ENCODE measurements around the gene SPEG. TPM values are rescaled to one million over a fixed set of nuclear protein-coding genes. Genes with fewer than 3 reads are reported as not detected.
A peak's percentile ranks its signal among the peaks of the same experiment; 100 is the strongest.

Gene SPEG
- total RNA-seq, 1 experiment from 2014 or later, result 33.3 TPM

DNA sequence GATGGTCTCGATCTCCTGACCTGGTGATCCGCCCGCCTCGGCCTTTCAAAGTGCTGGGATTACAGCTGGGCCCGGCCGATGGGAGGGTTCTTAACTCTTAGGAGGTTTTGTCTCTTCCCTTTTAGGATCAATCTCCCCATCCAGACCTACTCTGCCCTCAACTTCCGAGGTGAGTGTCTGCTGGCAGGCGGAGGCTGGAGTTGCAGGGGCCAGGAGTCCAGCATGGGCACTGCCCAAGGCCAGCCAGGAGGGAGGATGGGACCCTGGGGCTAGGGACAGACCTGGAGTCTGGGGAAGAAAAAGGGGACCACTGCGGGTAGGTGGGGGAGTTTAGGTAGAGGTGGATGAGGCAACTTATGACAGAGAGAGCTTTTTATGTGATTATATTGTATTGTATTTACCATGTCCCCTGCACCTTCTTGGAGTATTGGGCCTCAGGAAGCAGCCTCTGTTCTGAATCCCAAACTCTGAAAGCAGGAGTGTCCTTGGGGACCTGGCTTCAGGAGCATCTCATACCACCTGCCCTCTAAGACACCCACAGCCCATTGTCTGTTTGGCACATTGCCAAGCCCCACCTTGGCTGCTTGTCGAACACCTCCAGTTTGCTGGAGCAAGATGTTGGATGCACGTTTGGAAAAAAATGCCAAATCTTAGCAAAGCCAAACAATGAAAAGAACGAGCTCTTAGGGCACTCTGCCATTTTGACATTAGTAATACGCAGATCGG is 10.8 kb upstream of the SPEG start:
- no peak for DNase-seq (ENCODE audit: low read depth)

DNA sequence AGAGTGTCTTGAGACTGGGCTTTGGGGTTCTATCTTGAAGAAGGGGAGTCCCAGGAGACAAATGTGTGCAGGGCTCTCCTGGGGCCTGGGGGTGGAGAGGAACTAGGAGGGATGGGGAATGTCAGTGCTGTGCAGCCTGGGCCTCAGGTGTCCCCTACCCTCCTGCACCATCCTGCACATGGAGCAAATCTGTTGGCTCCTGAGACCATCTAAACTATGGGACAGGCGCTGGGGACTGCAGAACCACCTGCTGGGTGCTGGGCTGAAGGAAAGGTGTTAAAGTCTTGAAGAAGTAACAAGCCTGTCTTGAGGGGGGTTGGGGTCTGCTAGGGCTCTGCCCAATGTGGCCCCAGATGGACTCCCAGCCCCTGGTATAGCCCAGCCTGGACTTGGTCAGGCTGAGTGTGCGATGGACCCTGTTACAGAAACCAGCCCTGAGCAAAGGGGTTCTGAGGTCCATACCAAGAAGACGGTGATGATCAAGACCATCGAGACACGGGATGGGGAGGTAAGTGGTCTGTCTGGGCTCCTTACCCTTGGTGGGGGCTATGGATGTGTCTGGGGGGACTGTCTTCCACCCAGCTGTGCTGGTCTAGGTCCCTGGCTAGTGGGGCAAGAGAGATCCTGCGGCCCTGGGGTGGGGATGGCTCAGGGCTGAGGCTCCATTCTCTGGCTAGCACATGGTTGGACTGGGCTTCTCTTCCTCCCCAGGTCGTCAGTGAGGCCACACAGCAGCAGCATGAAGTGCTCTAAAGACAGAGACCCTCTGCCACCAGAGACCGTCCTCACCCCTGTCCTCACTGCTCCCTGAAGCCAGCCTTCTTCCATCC is 9.2 kb upstream of the SPEG start:
- DNase-seq (ENCODE audit: low read depth), result no peak

GRCh38 chr2:219426068-219426443 is 8.6 kb upstream of the SPEG start:
- DNase-seq (ENCODE audit: low read depth), result no peak

DNA sequence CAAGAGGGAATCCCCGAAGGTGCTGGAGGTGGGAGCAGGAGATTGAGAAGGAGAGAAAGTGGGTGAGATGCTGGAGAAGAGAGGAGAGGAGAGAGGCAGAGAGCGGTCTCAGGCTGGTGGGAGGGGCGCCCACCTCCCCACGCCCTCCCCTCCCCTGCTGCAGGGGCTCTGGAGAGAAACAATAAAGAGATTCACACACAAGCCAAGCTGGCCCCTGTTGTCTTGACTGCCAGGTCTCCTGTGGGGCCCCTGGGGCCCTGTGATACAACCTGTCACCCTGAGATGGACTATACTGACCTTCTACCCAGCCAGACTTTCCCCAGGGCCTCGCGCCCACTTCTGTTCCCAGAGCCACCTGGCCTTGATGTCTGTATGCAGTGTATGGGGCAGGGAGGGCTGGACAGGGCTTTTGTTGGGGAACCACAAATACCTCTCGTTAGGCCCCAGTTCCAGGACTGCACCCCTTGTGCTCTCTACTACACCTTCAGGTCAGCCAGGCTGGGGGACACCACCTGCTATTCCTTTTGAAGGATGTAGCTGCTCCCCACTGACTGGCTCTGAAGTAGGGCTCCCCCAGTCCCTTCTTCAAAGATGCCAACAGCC is 8.0 kb upstream of the SPEG start:
- no peak for DNase-seq (ENCODE audit: low read depth)

DNA sequence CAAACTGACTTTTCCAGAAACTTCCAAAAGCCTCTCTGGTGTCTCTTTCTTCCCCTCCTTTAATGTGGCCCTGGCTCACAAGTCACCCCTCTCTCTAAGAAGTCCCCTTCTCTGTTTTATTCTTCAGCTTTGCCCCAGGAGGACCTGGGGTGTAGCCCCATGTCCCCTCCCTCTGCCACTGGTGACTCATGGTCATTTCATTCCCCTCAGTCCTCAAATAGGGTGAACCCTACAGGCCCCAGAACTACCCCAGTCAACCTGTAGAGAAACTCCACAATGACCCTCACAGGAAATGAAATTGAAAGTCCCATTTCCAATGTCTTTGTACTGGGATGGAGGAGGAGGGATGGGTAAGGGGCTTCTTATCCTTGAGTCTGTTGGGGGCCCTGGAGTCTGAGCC is 6.2 kb upstream of the SPEG start:
- no peak for DNase-seq (ENCODE audit: low read depth)

DNA sequence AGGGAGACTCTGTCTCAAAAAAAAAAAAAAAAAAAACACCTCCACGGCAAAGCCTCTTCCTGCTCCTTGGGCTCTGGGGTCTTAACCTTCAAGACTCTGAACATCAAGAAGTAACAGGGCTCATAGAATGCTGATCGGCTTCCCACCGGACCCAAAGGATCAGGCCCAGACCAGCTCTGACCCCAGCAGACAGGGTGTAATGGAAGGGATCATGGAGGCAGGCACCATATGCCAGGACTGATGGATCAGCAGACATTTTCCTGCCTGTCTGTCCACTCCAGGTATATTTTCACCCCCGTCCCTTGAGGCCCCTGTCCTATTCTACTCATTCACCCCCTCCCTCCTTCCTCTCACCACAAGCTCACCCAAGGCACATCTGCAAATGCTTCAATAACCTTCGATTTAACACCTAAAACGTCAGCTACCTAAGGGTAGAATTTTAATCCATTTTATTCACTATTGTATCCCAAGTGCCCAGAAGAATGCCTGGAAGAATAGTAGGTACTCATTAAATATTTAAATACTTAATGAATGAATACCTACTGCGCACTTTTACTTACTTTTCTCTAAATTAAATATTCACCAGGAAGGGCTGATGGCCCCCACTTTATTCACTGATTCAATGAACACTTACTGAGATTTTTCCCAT is 4.6 kb upstream of the SPEG start:
- no peak for DNase-seq (ENCODE audit: low read depth)

GRCh38 chr2:219430633-219431615 is 3.7 kb upstream of the SPEG start:
- DNase-seq (ENCODE audit: low read depth), result peak; percentile 77

DNA sequence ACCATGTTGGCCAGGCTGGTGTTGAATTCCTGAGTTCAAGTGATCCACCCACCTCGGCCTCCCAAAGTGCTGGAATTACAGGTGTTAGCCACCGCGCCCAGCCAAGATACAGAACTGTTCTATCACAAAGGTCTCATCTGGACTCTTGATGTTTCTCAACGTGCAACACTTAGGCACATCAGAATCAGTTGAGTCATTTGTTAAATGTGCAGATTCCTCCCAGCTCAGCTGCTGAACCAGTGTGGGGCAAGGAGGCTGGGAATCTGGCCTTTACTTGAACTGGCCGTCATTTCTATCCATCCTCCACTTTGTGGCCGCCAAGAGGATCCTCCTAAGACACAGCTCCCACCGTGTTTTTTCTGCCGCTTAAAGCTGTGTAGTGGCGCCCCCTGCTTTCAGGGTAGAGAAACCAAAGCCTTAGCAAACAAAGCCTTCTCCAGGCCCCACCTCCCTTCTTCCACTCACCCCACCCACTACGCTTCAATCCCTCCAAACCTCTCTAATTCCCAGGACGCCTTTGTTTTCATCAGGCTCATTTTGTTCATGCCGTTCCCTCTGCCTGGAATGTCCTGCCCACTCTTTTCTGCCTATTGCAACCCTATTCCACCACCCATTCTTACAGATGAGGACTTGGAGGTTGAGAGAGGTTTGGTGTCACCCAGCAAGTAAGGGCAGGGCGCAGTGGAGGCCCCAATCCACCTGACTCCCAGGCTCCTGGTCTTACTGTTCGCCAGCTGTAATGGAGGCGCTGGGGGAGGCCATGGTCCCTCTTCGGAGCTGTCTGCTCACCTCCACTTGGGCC is 776 bp upstream of the SPEG start:
- peak; percentile 40 for DNase-seq (ENCODE audit: low read depth)

DNA sequence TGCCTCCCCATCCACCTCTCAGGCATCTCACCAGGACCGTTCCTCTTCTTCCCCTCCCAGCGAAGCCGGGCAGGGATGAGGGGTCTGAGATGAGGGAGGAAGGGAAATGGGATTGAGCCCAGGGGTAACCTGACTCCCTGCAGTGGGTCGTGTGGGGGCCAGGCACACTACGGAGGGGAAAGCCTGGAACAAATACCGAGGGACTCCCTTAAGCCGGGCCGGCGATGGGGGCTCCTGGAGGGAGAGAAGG is 250 bp upstream of the SPEG start:
- no peak for DNase-seq (ENCODE audit: low read depth)

DNA sequence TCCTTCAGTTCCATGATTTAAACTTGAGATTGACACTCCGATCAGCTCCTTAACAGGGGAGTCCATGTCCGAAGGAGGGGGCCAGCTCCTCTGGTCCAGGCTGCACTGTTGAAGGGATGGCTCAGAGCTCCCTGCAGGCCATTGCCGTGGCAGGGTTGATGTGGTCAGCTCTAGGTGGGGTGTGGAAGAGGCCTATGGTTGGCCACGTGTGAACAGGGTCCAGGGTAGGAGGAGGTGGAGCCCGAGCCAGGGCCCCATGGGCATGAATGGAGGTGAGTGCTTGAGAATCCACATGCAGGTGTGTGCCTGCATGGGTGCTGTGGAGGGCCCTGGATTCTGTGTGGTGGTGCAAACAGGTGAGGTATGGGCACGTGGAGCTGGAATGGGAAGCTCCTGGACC is 1.1 kb downstream of the SPEG start:
- no peak for DNase-seq (ENCODE audit: low read depth)

DNA sequence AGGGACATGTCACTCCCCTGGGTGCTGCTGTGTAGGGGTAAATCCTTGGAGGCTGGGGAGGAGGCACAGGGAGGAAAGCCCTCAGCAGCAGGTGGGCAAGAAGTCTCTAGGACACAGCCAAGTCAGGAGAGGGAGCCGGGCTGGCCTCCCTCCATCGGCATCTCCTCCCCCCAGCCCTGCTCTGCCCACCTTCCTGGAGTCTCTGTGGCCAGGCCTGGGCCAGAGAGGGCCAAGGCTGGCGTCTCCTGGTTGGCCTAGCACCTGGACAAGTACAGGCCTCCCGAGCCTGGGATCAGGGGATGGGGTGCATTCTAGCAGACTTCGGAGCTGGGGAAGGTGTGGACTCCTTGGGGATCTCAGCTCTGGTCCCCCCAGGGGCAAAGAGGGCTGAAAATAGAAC is 1.8 kb downstream of the SPEG start:
- DNase-seq (ENCODE audit: low read depth), result no peak

DNA sequence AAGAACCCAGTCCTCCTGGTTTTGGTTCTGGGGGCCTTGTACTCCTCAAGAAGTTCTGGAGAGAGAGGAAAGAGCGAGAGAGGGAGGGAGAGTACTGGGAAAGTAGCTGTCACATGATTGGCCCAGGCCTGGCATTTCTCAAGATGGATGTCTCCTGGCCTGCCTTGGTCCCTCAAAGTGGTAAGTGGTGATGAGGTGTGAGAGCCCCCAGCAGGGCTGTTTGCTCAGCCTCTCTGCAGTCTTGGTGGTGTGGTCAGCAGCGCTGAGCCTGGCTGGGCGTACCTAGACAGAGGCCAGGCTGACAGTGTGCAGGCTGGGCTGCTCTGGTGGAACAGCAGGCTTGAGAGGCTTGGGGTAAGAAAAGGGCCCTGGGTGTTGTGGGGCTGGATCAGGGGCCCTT is 2.5 kb downstream of the SPEG start:
- no peak for DNase-seq (ENCODE audit: low read depth)

GRCh38 chr2:219437690-219438206 is 3.1 kb downstream of the SPEG start:
- DNase-seq (ENCODE audit: low read depth), result no peak

GRCh38 chr2:219438453-219438852 is 3.8 kb downstream of the SPEG start:
- DNase-seq (ENCODE audit: low read depth), result no peak

- DNase-seq (ENCODE audit: low read depth), result no peak
Observed at GRCh38 chr2:219439506-219439905, 4.9 kb downstream of the SPEG start.

DNA sequence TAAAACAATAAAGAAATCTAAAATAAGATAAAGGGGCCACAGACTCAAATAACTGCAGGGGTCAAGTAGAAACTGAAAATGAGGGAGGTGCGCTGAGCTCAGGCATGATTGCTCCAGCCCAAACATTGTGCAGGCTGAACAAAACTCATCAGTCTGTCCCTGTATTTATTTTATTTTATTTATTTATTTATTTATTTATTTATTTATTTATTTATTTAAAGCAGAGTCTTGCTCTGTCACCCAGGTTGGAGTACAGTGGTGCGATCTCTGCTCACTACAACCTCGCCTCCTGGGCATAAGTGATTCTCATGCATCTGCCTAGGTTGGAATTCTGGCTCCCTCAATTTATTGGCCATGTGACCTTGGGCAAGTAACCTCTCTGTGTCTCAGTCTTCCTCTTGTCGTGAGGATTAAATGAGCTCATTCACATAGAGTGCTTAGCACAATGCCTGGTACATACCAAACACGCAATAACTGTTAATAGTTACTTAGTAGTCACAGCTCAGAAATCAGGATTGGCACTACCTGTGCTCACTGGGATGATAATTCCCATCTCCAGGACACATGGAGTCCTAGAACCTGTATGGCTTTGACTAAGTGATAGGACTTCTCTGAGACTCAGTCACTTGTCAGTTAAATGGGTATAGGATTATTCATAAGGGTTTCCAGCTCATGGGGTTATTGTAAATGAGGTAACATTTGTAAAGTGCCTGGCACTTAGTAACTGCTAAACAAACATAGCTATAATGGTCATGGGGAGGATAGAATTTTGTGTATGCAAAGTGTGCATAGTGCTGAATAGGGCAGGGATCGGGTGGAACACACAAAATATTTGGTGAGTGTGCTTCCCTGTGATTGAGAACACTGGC is 6.0 kb downstream of the SPEG start:
- peak; percentile 31 for DNase-seq (ENCODE audit: low read depth)

DNA sequence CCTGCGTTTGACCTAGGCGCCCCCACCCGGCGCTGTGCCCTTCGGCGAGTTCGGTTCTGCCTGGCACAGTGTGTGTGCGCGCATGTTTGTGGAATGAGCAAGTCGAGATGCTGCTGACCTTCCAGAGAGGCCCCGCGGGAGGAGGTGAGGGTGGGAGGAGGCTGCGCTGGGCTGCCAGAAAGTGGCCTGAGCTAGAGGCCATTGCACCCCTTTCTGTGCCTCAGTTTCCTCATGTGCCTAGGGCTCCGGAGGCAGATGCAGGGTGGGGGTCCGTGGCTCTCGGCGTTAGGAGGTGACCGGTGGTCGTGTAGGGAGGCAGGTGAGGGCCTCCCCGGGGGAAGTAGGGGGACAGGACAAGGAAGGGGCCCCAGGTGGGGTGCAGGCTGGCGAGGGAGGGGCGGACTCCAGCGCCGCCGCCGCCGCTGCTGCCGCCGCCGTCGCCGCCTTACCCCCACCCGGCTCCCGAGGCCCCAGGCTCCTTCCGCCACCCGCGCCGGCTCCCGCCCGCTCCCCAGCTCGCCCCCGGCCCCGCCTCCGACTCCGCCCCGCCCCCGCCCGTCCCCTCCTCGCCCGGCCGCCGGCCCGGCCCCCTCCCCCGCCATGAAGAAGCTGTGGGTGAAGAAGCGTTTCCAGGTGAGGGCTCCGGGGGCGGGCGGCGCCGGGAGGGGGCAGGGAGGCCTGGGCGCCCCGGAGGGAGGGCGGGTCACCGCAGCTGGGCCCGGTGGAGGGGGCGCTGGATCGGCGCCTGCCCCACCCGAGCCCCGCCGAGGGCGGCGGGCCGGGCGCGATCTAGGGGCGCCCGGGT is 7.0 kb downstream of the SPEG start:
- DNase-seq (ENCODE audit: low read depth), result peak; percentile 74

- DNase-seq (ENCODE audit: low read depth), result no peak
Observed at GRCh38 chr2:219442256-219443015, 7.8 kb downstream of the SPEG start.
